GM06990 (cell line): ENCODE data around the gene CEBPE.

Experiments
- DNase-seq: peaks from one replicate; pipeline ENCODE4 v3.0.0-alpha.2; 2011; ENCODE audit not compliant: insufficient read length; ENCODE audit errors: extremely low read depth
- H3K27me3 ChIP-seq: replicated peaks from 2 replicates; pipeline ENCODE4 v1.6.0; 2011; ENCODE audit warnings: low read length; ENCODE audit not compliant: control insufficient read depth, insufficient read depth
- H3K36me3 ChIP-seq: 2 replicates; pipeline ENCODE4 v1.5.1; 2011; ENCODE audit warnings: low read length; ENCODE audit not compliant: control insufficient read depth, insufficient read depth
- H3K4me3 ChIP-seq: replicated peaks from 2 replicates; pipeline ENCODE4 v1.5.1; 2011; ENCODE audit warnings: low read depth, mild to moderate bottlenecking, control low read depth, low read length
- CTCF ChIP-seq: IDR thresholded peaks from 2 replicates; pipeline ENCODE4 v1.5.1; 2011; ENCODE audit warnings: low read length, control low read depth, mild to moderate bottlenecking, inconsistent platforms; ENCODE audit not compliant: insufficient read depth, poor library complexity, severe bottlenecking

CEBPE gene

DNA sequence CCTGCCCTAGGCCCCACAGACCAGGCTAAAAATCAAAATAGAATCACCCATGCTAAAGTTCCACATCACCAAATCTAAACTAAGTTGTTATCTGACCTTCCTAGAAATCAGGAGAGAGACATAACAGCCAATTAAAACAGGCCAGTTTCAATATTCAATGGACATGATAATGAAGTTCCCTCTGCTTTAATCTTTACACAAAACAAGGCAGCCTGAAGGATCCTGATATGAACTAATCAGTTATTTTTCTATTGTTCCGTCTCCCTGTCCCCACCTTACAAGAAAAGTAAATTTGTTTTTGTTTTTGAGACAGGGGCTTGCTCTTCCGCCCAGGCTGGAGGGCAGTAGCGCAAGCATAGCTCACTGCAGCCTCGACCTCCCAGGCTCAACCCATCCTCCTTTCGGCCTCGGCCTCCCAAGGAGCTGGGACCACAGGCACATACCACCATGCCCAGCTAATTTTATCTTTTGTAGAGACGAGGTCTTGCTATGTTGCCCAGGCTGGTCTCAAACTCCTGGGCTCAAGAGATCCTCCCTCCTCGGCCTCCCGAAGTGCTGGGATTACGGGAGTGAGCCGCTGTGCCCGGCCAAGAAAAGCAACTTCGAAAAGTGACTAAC is 5.4 kb upstream of the CEBPE start:
- no peaks in the 10 kb centered on the region; the same call in 1 of the 2 replicates for H3K27me3 ChIP-seq
- H3K36me3 ChIP-seq: no peaks in the 10 kb centered on the region
- no peak for TF ChIP-seq CTCF
- DNase-seq: no peak
- H3K4me3 ChIP-seq: no peak overlapping the region

DNA sequence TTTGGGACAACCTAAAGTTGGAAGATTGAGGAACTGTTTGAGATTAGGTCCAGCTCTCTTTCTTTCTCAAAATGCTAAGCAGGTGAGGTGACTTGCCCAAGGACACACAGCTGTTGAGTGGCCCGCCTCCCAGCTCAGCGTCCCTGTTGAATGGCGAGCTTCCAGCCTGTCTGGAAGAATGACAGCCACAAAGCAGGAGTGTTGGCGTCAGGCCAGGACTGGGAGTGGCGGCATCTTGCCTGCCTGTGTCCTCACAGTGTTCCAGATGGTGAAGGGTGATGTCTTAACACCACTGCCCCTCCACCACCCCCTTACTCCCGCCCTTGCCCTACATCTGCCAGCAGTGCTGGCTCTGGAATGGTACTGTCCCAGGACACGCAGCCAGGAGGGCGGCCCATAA is 4.4 kb upstream of the CEBPE start:
- Histone ChIP-seq H3K27me3 (no peaks in the 10 kb centered on the region; the same call in 1 of the 2 replicates), H3K36me3 (no peaks in the 10 kb centered on the region), H3K4me3 (no peak overlapping the region)
- no peak for TF ChIP-seq CTCF
- DNase-seq: no peak

DNA sequence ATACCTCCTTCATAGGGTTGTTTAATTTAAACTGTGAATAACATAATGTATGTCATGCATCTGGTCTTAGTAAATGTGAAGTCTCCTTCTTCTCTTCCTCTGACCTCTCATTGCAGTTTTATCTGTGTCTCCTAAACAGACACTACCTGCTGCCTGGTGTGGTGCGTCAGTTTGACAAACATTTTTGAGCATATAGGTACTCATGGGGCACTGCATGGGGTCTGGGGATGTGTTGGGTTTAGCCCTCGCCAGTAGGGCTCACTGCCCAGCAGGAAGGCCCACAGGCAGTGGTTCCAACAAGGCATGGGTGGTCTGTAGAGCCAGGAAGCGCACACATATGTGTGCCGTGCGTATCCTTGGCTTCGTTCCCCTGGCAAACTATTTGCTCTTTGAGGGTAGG is 3.0 kb upstream of the CEBPE start:
- TF ChIP-seq CTCF: no peak
- Histone ChIP-seq H3K4me3 (no peak overlapping the region), H3K27me3 (no peaks in the 10 kb centered on the region), H3K36me3 (no peaks in the 10 kb centered on the region)
- no peak for DNase-seq

GRCh38 chr14:23121361-23121771 is 2.3 kb upstream of the CEBPE start:
- DNase-seq: peak; percentile 36
- TF ChIP-seq CTCF: no peak
- Histone ChIP-seq H3K4me3 (no peak overlapping the region), H3K27me3 (no peaks in the 10 kb centered on the region), H3K36me3 (no peaks in the 10 kb centered on the region)

DNA sequence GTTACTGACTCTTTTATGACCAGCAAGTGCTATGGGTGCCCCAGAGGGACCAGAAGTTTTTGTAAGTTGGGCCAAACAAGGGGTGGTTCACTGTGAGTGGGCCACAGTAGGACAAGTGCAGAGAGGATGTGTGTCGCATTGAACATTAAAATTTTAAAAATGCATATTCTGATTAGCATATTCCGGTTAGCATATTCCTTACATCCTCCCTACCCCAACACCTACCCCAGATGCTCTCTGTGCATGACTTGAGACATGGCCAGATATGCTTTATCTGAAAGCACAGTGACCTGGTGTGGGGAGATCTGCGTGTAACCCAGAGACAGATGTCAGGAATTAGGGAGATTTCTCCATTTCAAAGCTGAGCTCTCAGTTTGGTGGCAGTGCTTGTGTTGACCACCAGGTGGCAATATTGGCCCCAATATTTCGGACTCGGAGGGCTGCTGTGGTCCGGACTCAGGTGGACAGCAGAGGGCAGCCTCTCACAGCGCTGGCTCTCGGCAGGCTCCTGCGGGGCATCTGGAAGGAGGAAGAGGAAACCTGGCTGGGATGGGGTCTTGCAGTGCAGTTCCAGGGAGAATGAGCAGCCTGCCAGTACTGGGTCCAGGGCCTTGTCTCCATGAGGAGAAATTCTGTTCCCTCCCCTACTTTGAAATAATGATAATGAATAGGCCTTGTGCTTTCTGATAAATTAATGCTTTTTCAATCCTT is 1.6 kb upstream of the CEBPE start:
- Histone ChIP-seq H3K4me3 (0 out of 2 replicates have a peak overlapping the region, but pooled peaks have one; percentile 1), H3K27me3 (no peaks in the 10 kb centered on the region), H3K36me3 (no peaks in the 10 kb centered on the region)
- peak; percentile 100 for TF ChIP-seq CTCF
- DNase-seq: peak; percentile 72
